ENCODE data around the gene GNAI1.

DNA sequence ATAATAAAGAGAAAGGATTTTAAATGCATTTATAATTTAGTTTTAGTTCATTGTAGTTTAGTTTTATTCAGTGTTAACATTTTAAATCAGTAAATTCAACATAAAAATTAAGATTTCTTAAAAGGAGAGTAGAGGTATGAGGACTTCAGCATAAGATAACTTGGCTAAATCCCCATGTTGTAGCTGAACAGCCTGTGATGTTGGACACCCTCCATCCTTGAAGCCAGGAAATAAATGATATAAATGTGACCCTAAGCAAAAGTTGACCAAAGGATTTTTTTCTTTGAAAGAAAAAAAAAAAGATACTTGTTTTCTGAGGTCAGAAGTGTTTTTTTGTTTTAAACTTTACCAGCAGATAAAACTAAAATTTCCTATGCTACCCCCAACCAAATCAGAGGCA is 48.7 kb downstream of the GNAI1 start:
- TF ChIP-seq, protein P1, sequence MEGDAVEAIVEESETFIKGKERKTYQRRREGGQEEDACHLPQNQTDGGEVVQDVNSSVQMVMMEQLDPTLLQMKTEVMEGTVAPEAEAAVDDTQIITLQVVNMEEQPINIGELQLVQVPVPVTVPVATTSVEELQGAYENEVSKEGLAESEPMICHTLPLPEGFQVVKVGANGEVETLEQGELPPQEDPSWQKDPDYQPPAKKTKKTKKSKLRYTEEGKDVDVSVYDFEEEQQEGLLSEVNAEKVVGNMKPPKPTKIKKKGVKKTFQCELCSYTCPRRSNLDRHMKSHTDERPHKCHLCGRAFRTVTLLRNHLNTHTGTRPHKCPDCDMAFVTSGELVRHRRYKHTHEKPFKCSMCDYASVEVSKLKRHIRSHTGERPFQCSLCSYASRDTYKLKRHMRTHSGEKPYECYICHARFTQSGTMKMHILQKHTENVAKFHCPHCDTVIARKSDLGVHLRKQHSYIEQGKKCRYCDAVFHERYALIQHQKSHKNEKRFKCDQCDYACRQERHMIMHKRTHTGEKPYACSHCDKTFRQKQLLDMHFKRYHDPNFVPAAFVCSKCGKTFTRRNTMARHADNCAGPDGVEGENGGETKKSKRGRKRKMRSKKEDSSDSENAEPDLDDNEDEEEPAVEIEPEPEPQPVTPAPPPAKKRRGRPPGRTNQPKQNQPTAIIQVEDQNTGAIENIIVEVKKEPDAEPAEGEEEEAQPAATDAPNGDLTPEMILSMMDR (conservative IDR thresholded peaks at IDR 0.05 in 1 of 2, IDR thresholded peaks at IDR 0.05 in 1 of 2; ENCODE audit: extremely low read depth in 1 of 2, insufficient read depth in 1 of 2, low read depth in 1 of 2, low read length in 2 of 2): no peak
- TF ChIP-seq EZH2 (IDR thresholded peaks at IDR 0.05; ENCODE audit: borderline replicate concordance, low read length): no peak

All from mammary epithelial cell (primary cell).